ENCODE results near the gene EYA2.
A peak's percentile ranks its signal among the peaks of the same experiment; 100 is the strongest.

EYA2 gene

GRCh38 chr20:47124181-47124717, 229.6 kb downstream of the EYA2 start:
- peak; percentile 22 for DNase-seq (ENCODE audit: low read depth, low spot score)
- peak overlapping the region; percentile 97 for H3K27ac ChIP-seq

GRCh38 chr20:47125508-47125757, 230.8 kb downstream of the EYA2 start:
- peak overlapping the region; percentile 97 for H3K27ac ChIP-seq
- no peak for DNase-seq (ENCODE audit: low read depth, low spot score)

- peak overlapping the region; percentile 97 for H3K27ac ChIP-seq
- DNase-seq (ENCODE audit: low read depth, low spot score) = peak; percentile 83
Measured at GRCh38 chr20:47125758-47126591, 231.3 kb downstream of the EYA2 start.

GRCh38 chr20:47126709-47127108, 232.1 kb downstream of the EYA2 start:
- peak overlapping the region; percentile 97 for H3K27ac ChIP-seq
- no peak for DNase-seq (ENCODE audit: low read depth, low spot score)

GRCh38 chr20:47127546-47127945, 232.9 kb downstream of the EYA2 start:
- peak overlapping the region; percentile 97 for H3K27ac ChIP-seq
- no peak for DNase-seq (ENCODE audit: low read depth, low spot score)

- DNase-seq (ENCODE audit: low read depth, low spot score) = no peak
- no peak overlapping the region for H3K27ac ChIP-seq
Measured at GRCh38 chr20:47127999-47128398, 233.4 kb downstream of the EYA2 start.

- no peak for DNase-seq (ENCODE audit: low read depth, low spot score)
- H3K27ac ChIP-seq = no peak overlapping the region
Measured at GRCh38 chr20:47129306-47129705, 234.7 kb downstream of the EYA2 start.

- no peak overlapping the region for H3K27ac ChIP-seq
- DNase-seq (ENCODE audit: low read depth, low spot score) = no peak
Measured at GRCh38 chr20:47133809-47134456, 239.3 kb downstream of the EYA2 start.

GRCh38 chr20:47136782-47137181, 242.1 kb downstream of the EYA2 start:
- no peak overlapping the region for H3K27ac ChIP-seq
- no peak for DNase-seq (ENCODE audit: low read depth, low spot score)

- no peak overlapping the region for H3K27ac ChIP-seq
- DNase-seq (ENCODE audit: low read depth, low spot score) = no peak
Measured at GRCh38 chr20:47137231-47137870, 242.7 kb downstream of the EYA2 start.

GRCh38 chr20:47139934-47140535, 245.4 kb downstream of the EYA2 start:
- DNase-seq (ENCODE audit: low read depth, low spot score) = no peak

GRCh38 chr20:47141350-47141921, 246.8 kb downstream of the EYA2 start:
- H3K27ac ChIP-seq = no peak overlapping the region
- no peak for DNase-seq (ENCODE audit: low read depth, low spot score)

More at GRCh38 chr20:47139934-47140535, 245.4 kb downstream of the EYA2 start:
- H3K27ac ChIP-seq = peak overlapping the region; percentile 4

- H3K27ac ChIP-seq = no peak overlapping the region
- DNase-seq (ENCODE audit: low read depth, low spot score) = no peak
Measured at GRCh38 chr20:47141941-47142773, 247.5 kb downstream of the EYA2 start.

GRCh38 chr20:47142774-47143170, 248.1 kb downstream of the EYA2 start:
- no peak for DNase-seq (ENCODE audit: low read depth, low spot score)
- no peak overlapping the region for H3K27ac ChIP-seq

- no peak overlapping the region for H3K27ac ChIP-seq
- DNase-seq (ENCODE audit: low read depth, low spot score) = no peak
Measured at GRCh38 chr20:47143657-47144056, 249.0 kb downstream of the EYA2 start.

GRCh38 chr20:47144463-47144862, 249.8 kb downstream of the EYA2 start:
- DNase-seq (ENCODE audit: low read depth, low spot score) = no peak
- no peak overlapping the region for H3K27ac ChIP-seq

- DNase-seq (ENCODE audit: low read depth, low spot score) = no peak
- H3K27ac ChIP-seq = no peak overlapping the region
Measured at GRCh38 chr20:47146686-47147085, 252.0 kb downstream of the EYA2 start.

- DNase-seq (ENCODE audit: low read depth, low spot score) = no peak
- H3K27ac ChIP-seq = no peak overlapping the region
Measured at GRCh38 chr20:47148059-47148458, 253.4 kb downstream of the EYA2 start.

- no peak for DNase-seq (ENCODE audit: low read depth, low spot score)
- H3K27ac ChIP-seq = no peak overlapping the region
Measured at GRCh38 chr20:47149939-47150338, 255.3 kb downstream of the EYA2 start.
